A549 (cell line): ENCODE data around the gene DCHS2. TPM values are rescaled to one million over a fixed set of nuclear protein-coding genes. Genes with fewer than 3 reads are reported as not detected.

Experiments used
- ATAC-seq, 2 experiments: fragments of 200-7000 bp in 1 of 2; fragments of >200 bp in 1 of 2; cut with Nextera tagmentation in 1 of 2; cut with Tn5 transposase in 1 of 2; 3 replicates each; pipeline versions ENCODE4 v1.8.0 to v1.9.1; 2018 to 2020; ENCODE audit warnings: mild to moderate bottlenecking in 1 of 2, moderate library complexity in 1 of 2
- CTCF ChIA-PET: fragments of 300-600 bp; sonication (Branson Sonifier 250); formaldehyde crosslinking; extraction: SDS; loops from one replicate; lab custom pipeline; 2021; ENCODE audit warnings: antibody characterized with exemption, inconsistent platforms; lab: Yijun Ruan, JAX
- POLR2A ChIA-PET: fragments of 350-600 bp; formaldehyde crosslinking; extraction: SDS; loops from one replicate; lab custom pipeline; 2021; ENCODE audit warnings: antibody characterized with exemption, inconsistent platforms; lab: Yijun Ruan, JAX
- DNase-seq, 2 experiments: peaks; one replicate each; pipeline versions ENCODE4 v3.0.0 to v3.0.0-alpha.2; 2011 to 2016; ENCODE audit warnings: low read depth in 1 of 2, low spot score in 1 of 2
- FAIRE-seq: peaks from 2 replicates; lab custom pipeline; 2011; peaks lifted over from hg19 to GRCh38; lab: Jason Lieb, UNC
- H3K27ac ChIP-seq, 2 experiments: fragments of >200 bp; sonication (Bioruptor Twin); formaldehyde crosslinking; 3 replicates each; pipeline ENCODE4 v1.5.1; 2016 to 2017
- H3K4me1 ChIP-seq: fragments of >200 bp; sonication (Bioruptor Twin); formaldehyde crosslinking; 3 replicates; pipeline ENCODE4 v1.6.1; 2016
- H3K4me2 ChIP-seq: fragments of >200 bp; sonication (Bioruptor Twin); formaldehyde crosslinking; 3 replicates; pipeline ENCODE4 v1.6.1; 2016
- H3K4me3 ChIP-seq: fragments of >200 bp; sonication (Bioruptor Twin); formaldehyde crosslinking; 3 replicates; pipeline ENCODE4 v1.5.1; 2016
- H3K9me3 ChIP-seq: fragments of >200 bp; sonication (Bioruptor Twin); formaldehyde crosslinking; 3 replicates; pipeline ENCODE4 v1.6.1; 2016
- CHD4 ChIP-seq: fragments of 200-600 bp; sonication (generic); IDR thresholded peaks from 2 replicates; pipeline ENCODE4 v1.6.1; 2016; ENCODE audit warnings: antibody characterized with exemption, mild to moderate bottlenecking, borderline replicate concordance
- ELK1 ChIP-seq: fragments of 150-350 bp; IDR thresholded peaks from 2 replicates; pipeline ENCODE4 v1.6.1; 2014; ENCODE audit warnings: low read depth, mild to moderate bottlenecking, low read length
- ESRRA ChIP-seq: fragments of 150-350 bp; IDR thresholded peaks from 2 replicates; pipeline ENCODE4 v1.6.1; 2014; ENCODE audit warnings: mild to moderate bottlenecking, low read length, borderline replicate concordance
- HDAC2 ChIP-seq: fragments of 200-600 bp; sonication (generic); IDR thresholded peaks from 2 replicates; pipeline ENCODE4 v1.6.1; 2016
- HES2 ChIP-seq: fragments of >200 bp; sonication (Bioruptor Twin); formaldehyde crosslinking; IDR thresholded peaks from 2 replicates; pipeline ENCODE4 v1.6.1; 2016
- JUN ChIP-seq, 2 experiments: fragments of >200 bp; sonication (Bioruptor Twin); formaldehyde crosslinking; IDR thresholded peaks; 2 replicates in 1 of 2; 3 replicates in 1 of 2; pipeline ENCODE4 v1.6.1; 2016 to 2017
- JUNB ChIP-seq: fragments of >200 bp; sonication (Bioruptor Twin); formaldehyde crosslinking; IDR thresholded peaks from 2 replicates; pipeline ENCODE4 v1.6.1; 2016
- KDM1A ChIP-seq: fragments of 200-600 bp; sonication (generic); IDR thresholded peaks from 2 replicates; pipeline ENCODE4 v1.6.1; 2016; ENCODE audit warnings: low read depth, mild to moderate bottlenecking
- KDM5A ChIP-seq: fragments of 200-600 bp; sonication (generic); IDR thresholded peaks from 2 replicates; pipeline ENCODE4 v1.6.1; 2016; ENCODE audit warnings: antibody characterized with exemption, mild to moderate bottlenecking
- MYC ChIP-seq: IDR thresholded peaks from 2 replicates; pipeline ENCODE4 v1.6.1; 2012; ENCODE audit warnings: mild to moderate bottlenecking, inconsistent platforms, low read length, improper control_type of control experiment, borderline replicate concordance
- NR3C1 ChIP-seq: fragments of >200 bp; sonication (Bioruptor Twin); formaldehyde crosslinking; IDR thresholded peaks from 3 replicates; pipeline ENCODE4 v1.6.1; 2017
- POLR2A ChIP-seq: IDR thresholded peaks from 2 replicates; pipeline ENCODE4 v1.6.1; 2012; ENCODE audit warnings: mild to moderate bottlenecking, low read length
- POLR2AphosphoS2 ChIP-seq: conservative IDR thresholded peaks from 2 replicates; pipeline ENCODE4 v1.6.1; 2012; ENCODE audit warnings: low read length, improper control_type of control experiment, inconsistent platforms
- RARB ChIP-seq: fragments of 250-450 bp; sonication (Bioruptor Pico); IDR thresholded peaks from 2 replicates; pipeline ENCODE4 v1.8.0; 2021; ENCODE audit warnings: mild to moderate bottlenecking, moderate library complexity
- TFCP2L1 ChIP-seq: fragments of 250-450 bp; sonication (Bioruptor Pico); IDR thresholded peaks from 2 replicates; pipeline ENCODE4 v1.5.0; 2021; ENCODE audit warnings: mild to moderate bottlenecking
- ZNF302 ChIP-seq: fragments of 250-450 bp; sonication (Bioruptor Pico); IDR thresholded peaks from 2 replicates; pipeline ENCODE4 v1.9.0; 2021; ENCODE audit warnings: inconsistent platforms, mild to moderate bottlenecking, moderate library complexity
- WGBS: methylation state at CpG from one replicate; pipeline ENCODE4 v1.1.6; 2017; ENCODE audit errors: missing lambda C conversion rate; 5-methylcytosine and 5-hydroxymethylcytosine counted together
- polyA plus RNA-seq, 4 experiments: library from polyadenylated mRNA; depleted of rRNA in 3 of 4; stranded (reverse); fragments of >200 nt; fragmentation: RNase III in 1 of 4; extraction: RNeasy Plus Mini Kit Qiagen cat#74134 plus additional on column Dnase treatment in 1 of 4; gene quantifications; 2 replicates in 3 of 4; 3 replicates in 1 of 4; pipeline ENCODE4 v1.2.3, GENCODE V29; 2011 to 2017
- TF ChIP-seq, protein P1 (sequence below): IDR thresholded peaks from 2 replicates; pipeline ENCODE4 v1.6.1; 2012
- TF ChIP-seq, protein P2 (sequence below): fragments of >200 bp; sonication (Bioruptor Twin); formaldehyde crosslinking; IDR thresholded peaks from 3 replicates; pipeline ENCODE4 v1.5.1; 2016
- TF ChIP-seq, protein P3 (sequence below): fragments of 250-450 bp; sonication (Bioruptor Pico); IDR thresholded peaks from 2 replicates; pipeline ENCODE4 v1.5.0; 2021; ENCODE audit warnings: mild to moderate bottlenecking, moderate library complexity, borderline replicate concordance

DCHS2 gene
- polyA plus RNA-seq, 2 of the 4 experiments (the other 2 are of a cell fraction): 0.06 TPM; not detected in 1

- DNase-seq (no peak), FAIRE-seq (no peak), ATAC-seq (no peak)
- Histone ChIP-seq H3K4me3 (no peak overlapping the region), H3K9me3 (no peaks in the 10 kb centered on the region), H3K4me1 (no peaks in the 10 kb centered on the region), H3K4me2 (no peak overlapping the region), H3K27ac (no peak overlapping the region)
- 18% methylated on average over 6 of the region's 6 CpGs for WGBS
- TF ChIP-seq HES2: no peak
- TF ChIP-seq TFCP2L1: no peak
- no peak for TF ChIP-seq RARB
- TF ChIP-seq JUNB: no peak
- no peak for TF ChIP-seq CHD4
- TF ChIP-seq, protein P1, sequence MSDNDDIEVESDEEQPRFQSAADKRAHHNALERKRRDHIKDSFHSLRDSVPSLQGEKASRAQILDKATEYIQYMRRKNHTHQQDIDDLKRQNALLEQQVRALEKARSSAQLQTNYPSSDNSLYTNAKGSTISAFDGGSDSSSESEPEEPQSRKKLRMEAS: no peak
- TF ChIP-seq JUN (IDR thresholded peaks at IDR 0.05): no peak
- no peak for TF ChIP-seq MYC
- no peak for TF ChIP-seq ZNF302
- ChIA-PET POLR2A (no interaction called here), CTCF (no interaction called here)
These were observed 34.1 kb downstream of the DCHS2 start for GRCh38 chr4:154457471-154457870.

- CTCF ChIA-PET: no interaction called here
- POLR2A ChIA-PET: no interaction called here
- no peak for ATAC-seq
These were observed 34.7 kb downstream of the DCHS2 start for GRCh38 chr4:154456889-154457288.

DNA sequence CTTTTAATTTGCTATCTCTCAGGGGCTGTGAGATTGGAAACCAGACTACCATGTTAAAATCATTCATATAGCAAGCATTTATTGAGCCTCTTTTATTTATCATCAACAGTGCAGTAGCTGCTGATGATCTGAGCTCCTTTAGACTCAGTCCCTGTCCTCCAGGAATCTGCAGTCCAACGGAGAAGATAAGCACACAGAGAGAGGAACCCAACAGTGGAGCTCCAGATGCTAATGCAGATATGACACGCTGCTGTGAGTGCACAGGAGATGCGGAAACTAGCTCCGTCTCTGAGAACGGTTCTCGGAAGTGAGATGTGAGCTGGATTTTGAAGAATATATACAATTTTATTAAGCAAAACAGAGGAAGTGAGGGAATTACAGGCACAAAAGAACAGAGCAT is 35.4 kb downstream of the DCHS2 start:
- Histone ChIP-seq H3K9me3 (no peaks in the 10 kb centered on the region), H3K4me3 (no peak overlapping the region), H3K4me2 (no peak overlapping the region), H3K27ac (no peak overlapping the region), H3K4me1 (no peaks in the 10 kb centered on the region)
- TF ChIP-seq, protein P2, sequence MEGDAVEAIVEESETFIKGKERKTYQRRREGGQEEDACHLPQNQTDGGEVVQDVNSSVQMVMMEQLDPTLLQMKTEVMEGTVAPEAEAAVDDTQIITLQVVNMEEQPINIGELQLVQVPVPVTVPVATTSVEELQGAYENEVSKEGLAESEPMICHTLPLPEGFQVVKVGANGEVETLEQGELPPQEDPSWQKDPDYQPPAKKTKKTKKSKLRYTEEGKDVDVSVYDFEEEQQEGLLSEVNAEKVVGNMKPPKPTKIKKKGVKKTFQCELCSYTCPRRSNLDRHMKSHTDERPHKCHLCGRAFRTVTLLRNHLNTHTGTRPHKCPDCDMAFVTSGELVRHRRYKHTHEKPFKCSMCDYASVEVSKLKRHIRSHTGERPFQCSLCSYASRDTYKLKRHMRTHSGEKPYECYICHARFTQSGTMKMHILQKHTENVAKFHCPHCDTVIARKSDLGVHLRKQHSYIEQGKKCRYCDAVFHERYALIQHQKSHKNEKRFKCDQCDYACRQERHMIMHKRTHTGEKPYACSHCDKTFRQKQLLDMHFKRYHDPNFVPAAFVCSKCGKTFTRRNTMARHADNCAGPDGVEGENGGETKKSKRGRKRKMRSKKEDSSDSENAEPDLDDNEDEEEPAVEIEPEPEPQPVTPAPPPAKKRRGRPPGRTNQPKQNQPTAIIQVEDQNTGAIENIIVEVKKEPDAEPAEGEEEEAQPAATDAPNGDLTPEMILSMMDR: no peak
- no peak for TF ChIP-seq KDM5A
- FAIRE-seq (no peak), ATAC-seq (no peak), DNase-seq (no peak)
- POLR2A ChIA-PET: no interaction called here
- CTCF ChIA-PET: no interaction called here
- 65% methylated on average over 6 of the region's 6 CpGs for WGBS

More at GRCh38 chr4:154456889-154457288, 34.7 kb downstream of the DCHS2 start:
- H3K27ac ChIP-seq: no peak overlapping the region
- H3K4me3 ChIP-seq: no peak overlapping the region
- FAIRE-seq (no peak), DNase-seq (no peak)
- no peak for TF ChIP-seq ELK1
- no peak for TF ChIP-seq ESRRA
- no peak for TF ChIP-seq KDM1A
- WGBS: 89% methylated on average over 2 of the region's 2 CpGs
- no peak overlapping the region for H3K4me2 ChIP-seq
- H3K9me3 ChIP-seq: no peaks in the 10 kb centered on the region
- no peaks in the 10 kb centered on the region for H3K4me1 ChIP-seq

- 0% methylated on average over 1 of the region's 1 CpG for WGBS
- TF ChIP-seq, protein P3, sequence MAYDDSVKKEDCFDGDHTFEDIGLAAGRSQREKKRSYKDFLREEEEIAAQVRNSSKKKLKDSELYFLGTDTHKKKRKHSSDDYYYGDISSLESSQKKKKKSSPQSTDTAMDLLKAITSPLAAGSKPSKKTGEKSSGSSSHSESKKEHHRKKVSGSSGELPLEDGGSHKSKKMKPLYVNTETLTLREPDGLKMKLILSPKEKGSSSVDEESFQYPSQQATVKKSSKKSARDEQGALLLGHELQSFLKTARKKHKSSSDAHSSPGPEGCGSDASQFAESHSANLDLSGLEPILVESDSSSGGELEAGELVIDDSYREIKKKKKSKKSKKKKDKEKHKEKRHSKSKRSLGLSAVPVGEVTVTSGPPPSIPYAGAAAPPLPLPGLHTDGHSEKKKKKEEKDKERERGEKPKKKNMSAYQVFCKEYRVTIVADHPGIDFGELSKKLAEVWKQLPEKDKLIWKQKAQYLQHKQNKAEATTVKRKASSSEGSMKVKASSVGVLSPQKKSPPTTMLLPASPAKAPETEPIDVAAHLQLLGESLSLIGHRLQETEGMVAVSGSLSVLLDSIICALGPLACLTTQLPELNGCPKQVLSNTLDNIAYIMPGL: no peak
- TF ChIP-seq KDM5A (no peak), HDAC2 (no peak), POLR2AphosphoS2 (no peak), MYC (no peak), NR3C1 (no peak), POLR2A (no peak)
- FAIRE-seq: no peak
These were observed 36.5 kb downstream of the DCHS2 start for GRCh38 chr4:154455111-154455510.

More at GRCh38 chr4:154455111-154455510, 36.5 kb downstream of the DCHS2 start:
- POLR2A ChIA-PET: no interaction called here
- Histone ChIP-seq H3K9me3 (no peaks in the 10 kb centered on the region), H3K4me3 (no peak overlapping the region), H3K4me1 (no peaks in the 10 kb centered on the region), H3K4me2 (no peak overlapping the region), H3K27ac (no peak overlapping the region)
- CTCF ChIA-PET: no interaction called here
- no peak for DNase-seq
- ATAC-seq: no peak
